ENCODE measurements around the gene MYO5B.

DNA sequence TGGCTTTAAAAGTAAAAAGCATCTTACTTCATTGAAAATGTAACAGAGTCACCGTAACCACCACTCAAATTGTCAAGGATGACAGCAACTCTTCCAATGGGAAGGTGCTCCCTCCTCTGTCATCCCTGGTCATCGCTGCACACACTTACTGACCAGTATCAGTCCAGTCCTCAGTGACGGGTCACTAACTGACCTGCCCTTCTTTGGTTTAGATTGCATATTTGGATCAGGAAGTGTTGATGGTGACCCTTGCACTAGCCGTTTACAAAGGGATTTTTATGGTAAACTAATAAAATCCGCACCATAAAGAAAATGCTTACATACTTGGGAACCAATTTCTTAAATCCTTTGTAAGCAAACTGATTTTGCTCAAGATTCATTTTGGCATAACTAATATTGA lies 239.7 kb downstream of the MYO5B start:
- no peak for TF ChIP-seq POLR2AphosphoS5 (IDR thresholded peaks at IDR 0.05)
- TF ChIP-seq, protein P1, sequence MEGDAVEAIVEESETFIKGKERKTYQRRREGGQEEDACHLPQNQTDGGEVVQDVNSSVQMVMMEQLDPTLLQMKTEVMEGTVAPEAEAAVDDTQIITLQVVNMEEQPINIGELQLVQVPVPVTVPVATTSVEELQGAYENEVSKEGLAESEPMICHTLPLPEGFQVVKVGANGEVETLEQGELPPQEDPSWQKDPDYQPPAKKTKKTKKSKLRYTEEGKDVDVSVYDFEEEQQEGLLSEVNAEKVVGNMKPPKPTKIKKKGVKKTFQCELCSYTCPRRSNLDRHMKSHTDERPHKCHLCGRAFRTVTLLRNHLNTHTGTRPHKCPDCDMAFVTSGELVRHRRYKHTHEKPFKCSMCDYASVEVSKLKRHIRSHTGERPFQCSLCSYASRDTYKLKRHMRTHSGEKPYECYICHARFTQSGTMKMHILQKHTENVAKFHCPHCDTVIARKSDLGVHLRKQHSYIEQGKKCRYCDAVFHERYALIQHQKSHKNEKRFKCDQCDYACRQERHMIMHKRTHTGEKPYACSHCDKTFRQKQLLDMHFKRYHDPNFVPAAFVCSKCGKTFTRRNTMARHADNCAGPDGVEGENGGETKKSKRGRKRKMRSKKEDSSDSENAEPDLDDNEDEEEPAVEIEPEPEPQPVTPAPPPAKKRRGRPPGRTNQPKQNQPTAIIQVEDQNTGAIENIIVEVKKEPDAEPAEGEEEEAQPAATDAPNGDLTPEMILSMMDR (IDR thresholded peaks at IDR 0.05; ENCODE audit: poor library complexity, severe bottlenecking) = no peak
- no peak for TF ChIP-seq TAF1 (IDR thresholded peaks at IDR 0.05; ENCODE audit: low read depth)
- no peak for TF ChIP-seq EZH2 (IDR thresholded peaks at IDR 0.05; ENCODE audit: borderline replicate concordance, insufficient read depth, low read length, poor library complexity, severe bottlenecking)
- TF ChIP-seq EP300 (conservative IDR thresholded peaks at IDR 0.05; ENCODE audit: poor library complexity, severe bottlenecking) = no peak
- no peak for TF ChIP-seq REST (IDR thresholded peaks at IDR 0.05; ENCODE audit: borderline replicate concordance)
- no peak for TF ChIP-seq SMC3 (conservative IDR thresholded peaks at IDR 0.05; ENCODE audit: poor library complexity)
- TF ChIP-seq RAD21 (conservative IDR thresholded peaks at IDR 0.05) = no peak
- TF ChIP-seq MXI1 (conservative IDR thresholded peaks at IDR 0.05; ENCODE audit: poor library complexity, severe bottlenecking) = no peak
